Measurements from ENCODE around the gene PRAC1.

The PRAC1 gene

DNA sequence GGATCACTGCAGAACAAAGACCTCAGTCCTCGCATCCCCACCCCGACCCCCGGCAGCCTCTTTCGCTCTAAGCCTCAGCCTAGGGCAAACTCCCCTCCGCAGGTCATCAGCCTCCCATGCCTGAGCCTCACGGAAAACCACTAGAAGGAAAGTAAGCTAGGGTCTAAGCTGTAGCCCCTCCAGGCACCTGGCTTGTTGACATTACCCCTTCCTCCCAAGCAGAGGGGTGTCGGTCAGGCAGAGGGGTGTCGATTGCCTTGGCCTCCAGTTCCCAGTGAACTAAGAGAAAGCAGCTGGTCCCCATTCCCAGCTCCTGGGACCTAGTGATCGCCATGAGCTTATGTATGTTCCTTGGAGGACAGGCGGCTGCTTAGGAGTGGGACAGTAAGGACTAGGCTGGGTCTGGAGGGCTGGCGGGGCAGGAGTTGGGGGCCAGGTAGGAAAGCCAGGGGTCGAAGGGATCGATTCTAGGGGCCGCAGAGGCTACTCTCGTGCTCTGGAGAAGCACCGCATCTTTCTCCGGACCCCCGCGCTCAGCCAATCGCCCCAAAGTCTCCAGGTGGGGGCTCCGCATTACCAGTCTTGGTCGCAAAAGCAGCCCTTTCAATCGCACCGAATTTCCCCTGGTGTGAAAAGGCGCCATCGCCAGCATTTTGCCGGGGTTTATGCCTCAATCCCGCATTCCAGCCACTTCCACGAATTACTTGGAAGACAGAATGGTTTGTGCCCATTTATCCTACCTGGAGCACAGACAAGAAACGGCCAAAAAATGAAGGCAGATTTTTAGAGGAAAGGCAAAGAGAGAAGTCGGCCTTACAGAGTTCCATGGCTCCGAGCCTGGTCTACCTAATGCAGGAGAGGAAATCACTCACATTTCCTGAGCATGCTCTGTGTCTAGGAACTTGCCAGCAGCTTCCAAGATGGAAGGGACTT, 27.6 kb upstream of the PRAC1 start:
- no peak overlapping the region for H3K4me3 ChIP-seq (ENCODE audit: low read depth, low read length)

DNA sequence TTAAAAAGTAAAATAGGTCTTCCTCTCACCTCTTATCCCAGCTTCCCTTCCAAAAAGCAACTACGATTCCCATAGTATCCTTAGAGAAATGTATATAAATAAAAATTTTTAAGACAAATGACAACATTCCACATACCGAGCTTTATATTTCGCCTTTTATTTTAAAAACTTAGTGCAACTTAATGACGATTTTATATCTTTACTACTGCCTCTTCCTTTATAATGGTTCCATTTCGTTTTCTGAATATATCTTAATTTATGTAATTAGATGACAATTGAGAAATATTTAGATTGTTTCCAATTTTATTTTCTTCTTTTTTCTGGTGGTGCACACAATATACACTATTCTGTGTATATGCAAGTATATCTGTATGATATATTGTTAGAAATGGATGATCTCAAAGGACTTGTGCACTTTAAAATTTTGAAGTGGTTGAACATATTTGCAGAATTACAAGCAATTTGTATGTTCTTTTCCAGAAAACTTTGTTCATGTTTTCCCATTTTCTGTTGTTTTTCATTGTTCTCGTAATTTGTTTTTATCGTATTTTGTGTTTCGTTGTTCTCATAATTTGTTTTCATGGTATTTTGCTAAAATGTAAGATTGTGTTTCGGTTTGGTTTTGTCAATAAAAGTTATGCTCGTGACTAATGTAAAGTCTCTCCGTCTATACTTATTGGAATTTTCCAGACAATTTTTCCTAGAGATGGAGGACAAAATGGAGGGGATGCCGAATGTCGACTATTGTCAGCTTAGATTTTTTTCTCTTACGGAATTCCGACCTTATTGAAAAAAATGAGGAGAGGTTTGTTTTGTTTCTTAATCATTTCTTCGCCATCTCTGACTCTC, 26.6 kb upstream of the PRAC1 start:
- DNase-seq (ENCODE audit: low read depth), result no peak
- TF ChIP-seq, protein P1, sequence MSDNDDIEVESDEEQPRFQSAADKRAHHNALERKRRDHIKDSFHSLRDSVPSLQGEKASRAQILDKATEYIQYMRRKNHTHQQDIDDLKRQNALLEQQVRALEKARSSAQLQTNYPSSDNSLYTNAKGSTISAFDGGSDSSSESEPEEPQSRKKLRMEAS (IDR thresholded peaks at IDR 0.05; ENCODE audit: low read depth, low read length), result no peak
- TF ChIP-seq, protein P2, sequence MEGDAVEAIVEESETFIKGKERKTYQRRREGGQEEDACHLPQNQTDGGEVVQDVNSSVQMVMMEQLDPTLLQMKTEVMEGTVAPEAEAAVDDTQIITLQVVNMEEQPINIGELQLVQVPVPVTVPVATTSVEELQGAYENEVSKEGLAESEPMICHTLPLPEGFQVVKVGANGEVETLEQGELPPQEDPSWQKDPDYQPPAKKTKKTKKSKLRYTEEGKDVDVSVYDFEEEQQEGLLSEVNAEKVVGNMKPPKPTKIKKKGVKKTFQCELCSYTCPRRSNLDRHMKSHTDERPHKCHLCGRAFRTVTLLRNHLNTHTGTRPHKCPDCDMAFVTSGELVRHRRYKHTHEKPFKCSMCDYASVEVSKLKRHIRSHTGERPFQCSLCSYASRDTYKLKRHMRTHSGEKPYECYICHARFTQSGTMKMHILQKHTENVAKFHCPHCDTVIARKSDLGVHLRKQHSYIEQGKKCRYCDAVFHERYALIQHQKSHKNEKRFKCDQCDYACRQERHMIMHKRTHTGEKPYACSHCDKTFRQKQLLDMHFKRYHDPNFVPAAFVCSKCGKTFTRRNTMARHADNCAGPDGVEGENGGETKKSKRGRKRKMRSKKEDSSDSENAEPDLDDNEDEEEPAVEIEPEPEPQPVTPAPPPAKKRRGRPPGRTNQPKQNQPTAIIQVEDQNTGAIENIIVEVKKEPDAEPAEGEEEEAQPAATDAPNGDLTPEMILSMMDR (IDR thresholded peaks at IDR 0.05; ENCODE audit: low read depth, low read length), result no peak
- TF ChIP-seq MYC (IDR thresholded peaks at IDR 0.05; ENCODE audit: low read depth, low read length) (no peak), POLR2A (IDR thresholded peaks at IDR 0.05; ENCODE audit: extremely low read depth, insufficient read length) (no peak)
- no peak overlapping the region for H3K4me3 ChIP-seq (ENCODE audit: low read depth, low read length)

More for the DNA sequence above, 27.6 kb upstream of the PRAC1 start:
- DNase-seq (ENCODE audit: low read depth), result no peak
- TF ChIP-seq, protein P2 (IDR thresholded peaks at IDR 0.05; ENCODE audit: low read depth, low read length), result no peak
- TF ChIP-seq POLR2A (IDR thresholded peaks at IDR 0.05; ENCODE audit: extremely low read depth, insufficient read length) (no peak), MYC (IDR thresholded peaks at IDR 0.05; ENCODE audit: low read depth, low read length) (no peak)
- TF ChIP-seq, protein P1 (IDR thresholded peaks at IDR 0.05; ENCODE audit: low read depth, low read length), result no peak

DNA sequence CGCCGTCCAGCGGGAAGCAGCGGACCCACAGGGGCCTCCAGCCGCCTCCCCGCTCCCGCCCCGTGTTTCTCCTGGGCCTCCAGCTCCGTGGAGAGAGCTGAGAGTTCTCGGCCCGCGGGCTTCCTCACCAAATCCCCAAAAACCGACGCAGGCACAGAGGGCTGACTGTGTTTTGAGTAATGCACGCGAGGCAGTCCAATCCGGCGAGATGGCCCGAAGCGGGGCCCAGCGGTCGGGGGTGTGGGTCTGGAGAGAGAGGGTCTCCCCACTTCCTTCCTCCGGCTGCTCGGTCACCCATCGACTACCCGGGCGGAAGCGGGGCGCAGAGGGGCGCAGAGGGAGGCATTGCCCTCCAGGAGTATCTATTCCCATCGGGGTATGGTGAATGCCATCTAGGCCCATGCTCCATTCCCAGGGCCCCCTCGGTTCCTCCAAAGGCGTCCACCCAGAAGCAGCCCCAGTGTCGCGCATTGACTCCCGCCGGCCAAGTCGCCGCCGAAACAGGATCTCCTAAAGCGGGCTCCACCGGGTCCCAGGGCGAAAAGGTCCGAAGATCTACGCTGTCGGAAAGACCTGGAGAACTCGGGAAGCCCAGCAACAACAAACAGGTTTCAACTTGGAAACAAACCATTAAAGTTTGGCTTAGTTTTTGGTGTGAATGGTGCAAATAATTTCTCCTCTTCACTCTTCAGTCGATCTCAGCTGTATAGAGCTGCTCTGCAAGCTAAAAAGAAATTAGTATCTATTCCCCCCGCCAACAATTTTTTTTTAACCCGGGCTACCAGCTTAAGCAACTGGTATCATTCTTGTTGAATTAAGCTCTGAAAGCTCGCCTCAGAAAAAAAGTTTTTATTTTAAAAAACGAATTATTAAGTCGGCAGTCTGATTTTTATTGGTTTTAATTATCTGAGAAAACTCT, 25.4 kb upstream of the PRAC1 start:
- no peak for DNase-seq (ENCODE audit: low read depth)
- TF ChIP-seq POLR2A (IDR thresholded peaks at IDR 0.05; ENCODE audit: extremely low read depth, insufficient read length) (no peak), MYC (IDR thresholded peaks at IDR 0.05; ENCODE audit: low read depth, low read length) (no peak)
- TF ChIP-seq, protein P1 (IDR thresholded peaks at IDR 0.05; ENCODE audit: low read depth, low read length), result no peak
- TF ChIP-seq, protein P2 (IDR thresholded peaks at IDR 0.05; ENCODE audit: low read depth, low read length), result no peak
- H3K4me3 ChIP-seq (ENCODE audit: low read depth, low read length), result no peak overlapping the region

DNA sequence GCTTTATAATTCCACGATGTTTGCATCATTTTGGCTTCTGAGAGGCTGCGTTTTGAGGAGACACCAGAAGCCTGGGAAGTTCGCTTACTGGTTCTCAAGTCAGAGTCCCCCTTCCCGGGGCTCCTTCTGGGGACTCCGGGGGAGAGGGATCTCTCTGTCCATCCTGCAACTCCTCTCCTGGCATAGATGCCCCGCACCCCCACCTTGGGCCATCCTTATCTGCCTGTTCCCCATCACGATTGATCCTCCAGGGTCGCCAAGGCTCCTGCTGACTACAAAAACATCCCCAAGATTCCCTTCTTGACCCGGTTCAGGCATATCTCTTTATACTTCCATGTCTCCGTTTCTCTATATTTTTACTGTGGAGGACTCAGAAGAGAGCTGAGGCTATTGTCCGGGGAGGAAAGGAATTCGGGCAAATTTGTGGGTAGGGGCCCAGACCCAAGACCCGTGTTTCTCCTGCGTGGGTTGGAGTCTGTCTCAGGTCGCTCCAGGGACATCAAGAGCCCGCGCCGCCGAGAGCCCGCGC, 24.7 kb upstream of the PRAC1 start:
- TF ChIP-seq, protein P2 (IDR thresholded peaks at IDR 0.05; ENCODE audit: low read depth, low read length), result no peak
- TF ChIP-seq POLR2A (IDR thresholded peaks at IDR 0.05; ENCODE audit: extremely low read depth, insufficient read length) (no peak), MYC (IDR thresholded peaks at IDR 0.05; ENCODE audit: low read depth, low read length) (no peak)
- TF ChIP-seq, protein P1 (IDR thresholded peaks at IDR 0.05; ENCODE audit: low read depth, low read length), result no peak
- no peak overlapping the region for H3K4me3 ChIP-seq (ENCODE audit: low read depth, low read length)
- no peak for DNase-seq (ENCODE audit: low read depth)

Measured in NB4 (cell line).